ENCODE measurements around the gene KLHL5. TPM values are rescaled to one million over a fixed set of nuclear protein-coding genes. Genes with fewer than 3 reads are reported as not detected.

Gene KLHL5
- total and polyA plus RNA-seq, 9 of the 15 experiments (the other 6 are each of a cell fraction or from before 2014, with no cell fraction given): 8.0 to 30.8 (median 22.1) TPM

DNA sequence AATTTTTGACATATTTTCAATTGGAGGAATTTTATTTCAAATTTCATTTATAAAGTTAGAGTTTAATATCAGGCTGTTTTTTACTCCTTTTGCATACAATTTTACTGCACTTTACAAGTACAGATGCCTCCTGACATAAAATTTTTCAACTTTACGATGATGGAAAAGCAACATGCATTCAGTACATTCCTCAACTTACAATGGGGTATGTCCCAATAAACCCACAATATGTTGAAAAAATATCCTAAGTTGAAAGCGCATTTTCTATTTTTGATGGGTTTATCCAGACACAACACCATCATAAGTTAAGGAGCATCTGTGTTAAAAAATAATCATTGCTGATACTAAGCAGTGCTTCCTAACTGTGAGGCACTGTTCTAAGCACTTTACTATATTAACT lies 4.3 kb downstream of the KLHL5 start:
- no peak for FAIRE-seq
- no peaks in the 10 kb centered on the region for H3K79me2 ChIP-seq (ENCODE audit: control insufficient read depth, insufficient read depth, low read length)
- in situ Hi-C loops (cut with MboI): no loop called here
- no peak for TF ChIP-seq GTF3C2 (IDR thresholded peaks at IDR 0.05; ENCODE audit: borderline replicate concordance, extremely low read depth, insufficient read length)
- TF ChIP-seq ZNF212 (CRISPR knock-in tag; IDR thresholded peaks at IDR 0.05): no peak
- no peak for TF ChIP-seq CCNT2 (IDR thresholded peaks at IDR 0.05; ENCODE audit: borderline replicate concordance, extremely low read depth, insufficient read length, low read depth, low read length)
- no peak for TF ChIP-seq TOE1 (IDR thresholded peaks at IDR 0.05; ENCODE audit: borderline replicate concordance)
- no peak for TF ChIP-seq TOE1 (CRISPR knock-in tag; IDR thresholded peaks at IDR 0.05; ENCODE audit: borderline replicate concordance, low read depth)
- TF ChIP-seq NFE2L1 (tag; IDR thresholded peaks at IDR 0.05; ENCODE audit: borderline replicate concordance, low read depth): no peak
- no peak for TF ChIP-seq NEUROD1 (IDR thresholded peaks at IDR 0.05; ENCODE audit: borderline replicate concordance, low read depth, low read length, partially characterized antibody)
- TF ChIP-seq, protein P1, sequence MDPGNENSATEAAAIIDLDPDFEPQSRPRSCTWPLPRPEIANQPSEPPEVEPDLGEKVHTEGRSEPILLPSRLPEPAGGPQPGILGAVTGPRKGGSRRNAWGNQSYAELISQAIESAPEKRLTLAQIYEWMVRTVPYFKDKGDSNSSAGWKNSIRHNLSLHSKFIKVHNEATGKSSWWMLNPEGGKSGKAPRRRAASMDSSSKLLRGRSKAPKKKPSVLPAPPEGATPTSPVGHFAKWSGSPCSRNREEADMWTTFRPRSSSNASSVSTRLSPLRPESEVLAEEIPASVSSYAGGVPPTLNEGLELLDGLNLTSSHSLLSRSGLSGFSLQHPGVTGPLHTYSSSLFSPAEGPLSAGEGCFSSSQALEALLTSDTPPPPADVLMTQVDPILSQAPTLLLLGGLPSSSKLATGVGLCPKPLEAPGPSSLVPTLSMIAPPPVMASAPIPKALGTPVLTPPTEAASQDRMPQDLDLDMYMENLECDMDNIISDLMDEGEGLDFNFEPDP (CRISPR knock-in tag; IDR thresholded peaks at IDR 0.05): no peak
- TF ChIP-seq SAFB (IDR thresholded peaks at IDR 0.05; ENCODE audit: borderline replicate concordance, low read depth, low read length): no peak
- TF ChIP-seq CCAR2 (IDR thresholded peaks at IDR 0.05; ENCODE audit: low read depth, low read length): no peak
- TF ChIP-seq MAFG (tag; conservative IDR thresholded peaks at IDR 0.05): no peak
- TF ChIP-seq MTA2 (IDR thresholded peaks at IDR 0.05; ENCODE audit: low read depth): no peak
- TF ChIP-seq ZNF232 (CRISPR knock-in tag; IDR thresholded peaks at IDR 0.05): no peak
- TF ChIP-seq, protein P2, sequence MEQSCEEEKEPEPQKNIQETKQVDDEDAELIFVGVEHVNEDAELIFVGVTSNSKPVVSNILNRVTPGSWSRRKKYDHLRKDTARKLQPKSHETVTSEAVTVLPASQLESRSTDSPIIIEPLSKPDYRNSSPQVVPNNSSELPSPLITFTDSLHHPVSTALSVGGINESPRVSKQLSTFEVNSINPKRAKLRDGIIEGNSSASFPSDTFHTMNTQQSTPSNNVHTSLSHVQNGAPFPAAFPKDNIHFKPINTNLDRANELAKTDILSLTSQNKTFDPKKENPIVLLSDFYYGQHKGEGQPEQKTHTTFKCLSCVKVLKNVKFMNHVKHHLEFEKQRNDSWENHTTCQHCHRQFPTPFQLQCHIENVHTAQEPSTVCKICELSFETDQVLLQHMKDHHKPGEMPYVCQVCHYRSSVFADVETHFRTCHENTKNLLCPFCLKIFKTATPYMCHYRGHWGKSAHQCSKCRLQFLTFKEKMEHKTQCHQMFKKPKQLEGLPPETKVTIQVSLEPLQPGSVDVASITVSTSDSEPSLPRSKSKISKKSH (CRISPR knock-in tag; IDR thresholded peaks at IDR 0.05): no peak
- no peak for TF ChIP-seq SAFB2 (IDR thresholded peaks at IDR 0.05; ENCODE audit: borderline replicate concordance, low read depth, low read length, severe bottlenecking)
- no peak for TF ChIP-seq STAG1 (CRISPR knock-in tag; IDR thresholded peaks at IDR 0.05; ENCODE audit: borderline replicate concordance)
- no peak for TF ChIP-seq GATAD2A (IDR thresholded peaks at IDR 0.05)

More for the DNA sequence above, 4.3 kb downstream of the KLHL5 start:
- no peak overlapping the region for H3K4me3 ChIP-seq
- H2AFZ ChIP-seq (ENCODE audit: low read depth, low read length): no peak overlapping the region
- H3K4me2 ChIP-seq (ENCODE audit: insufficient read depth, low read length): no peak overlapping the region
- ChIA-PET POLR2A (no interaction called here), CTCF (ENCODE audit: low intra/inter-chr PET ratio) (no interaction called here)
- DNase-seq (ENCODE audit: extremely low read depth in 1 of 4, low spot score in 3 of 4) (no peak), ATAC-seq (no peak)
- no peak overlapping the region for H3K27ac ChIP-seq (ENCODE audit: extremely low read depth, low read depth, low read length)
- no peaks in the 10 kb centered on the region for H4K20me1 ChIP-seq (replicated peaks; ENCODE audit: control insufficient read depth, insufficient read depth, low read length)
- H3K27me3 ChIP-seq (ENCODE audit: control insufficient read depth in 2 of 2, insufficient read depth in 2 of 2, low read length in 2 of 2): no peaks in the 10 kb centered on the region
- intact Hi-C loops (cut with micrococcal nuclease): no loop called here
- peaks cover 0 to 7% of the 10 kb centered on the region in 2 experiments; a peak in 1 of 5 replicates for H3K4me1 ChIP-seq (replicated peaks in 1 of 2; ENCODE audit: control insufficient read depth in 2 of 2, insufficient read depth in 2 of 2, low read length in 2 of 2)
- H3K9me1 ChIP-seq (ENCODE audit: control insufficient read depth, insufficient read depth, low read length): no peaks in the 10 kb centered on the region
- no TSS peak for BruUV-seq (replicated peaks)
- 88% methylated on average over 2 of the region's 2 CpGs for WGBS (ENCODE audit: insufficient coverage, low coverage, missing lambda C conversion rate)
- no peak overlapping the region for H3K9ac ChIP-seq (ENCODE audit: insufficient read depth in 1 of 2, low read depth in 2 of 2, low read length in 2 of 2)
- H3K36me3 ChIP-seq (ENCODE audit: control insufficient read depth, insufficient read depth, low read length): no peaks in the 10 kb centered on the region
- H3K9me3 ChIP-seq (replicated peaks; ENCODE audit: control insufficient read depth, insufficient read depth, low read depth, low read length): no peaks in the 10 kb centered on the region
